ENCODE measurements around the gene OVOL1. TPM values are rescaled to one million over a fixed set of nuclear protein-coding genes. Genes with fewer than 3 reads are reported as not detected.

The OVOL1 gene
- total RNA-seq, 4 donors from 2014 or later: 1.0 TPM; not detected in 3

- Histone ChIP-seq H3K27me3 (no peaks in the 10 kb centered on the region), H3K27ac (no peak overlapping the region), H3K36me3 (no peaks in the 10 kb centered on the region), H3K4me1 (no peaks in the 10 kb centered on the region), H3K4me3 (no peak overlapping the region), H3K9me3 (no peaks in the 10 kb centered on the region)
- intact Hi-C loops (cut with DNase I; ENCODE audit: low total_unique reads): no loop called here
- no peak for TF ChIP-seq POLR2A (IDR thresholded peaks at IDR 0.05)
- TF ChIP-seq, protein P1, sequence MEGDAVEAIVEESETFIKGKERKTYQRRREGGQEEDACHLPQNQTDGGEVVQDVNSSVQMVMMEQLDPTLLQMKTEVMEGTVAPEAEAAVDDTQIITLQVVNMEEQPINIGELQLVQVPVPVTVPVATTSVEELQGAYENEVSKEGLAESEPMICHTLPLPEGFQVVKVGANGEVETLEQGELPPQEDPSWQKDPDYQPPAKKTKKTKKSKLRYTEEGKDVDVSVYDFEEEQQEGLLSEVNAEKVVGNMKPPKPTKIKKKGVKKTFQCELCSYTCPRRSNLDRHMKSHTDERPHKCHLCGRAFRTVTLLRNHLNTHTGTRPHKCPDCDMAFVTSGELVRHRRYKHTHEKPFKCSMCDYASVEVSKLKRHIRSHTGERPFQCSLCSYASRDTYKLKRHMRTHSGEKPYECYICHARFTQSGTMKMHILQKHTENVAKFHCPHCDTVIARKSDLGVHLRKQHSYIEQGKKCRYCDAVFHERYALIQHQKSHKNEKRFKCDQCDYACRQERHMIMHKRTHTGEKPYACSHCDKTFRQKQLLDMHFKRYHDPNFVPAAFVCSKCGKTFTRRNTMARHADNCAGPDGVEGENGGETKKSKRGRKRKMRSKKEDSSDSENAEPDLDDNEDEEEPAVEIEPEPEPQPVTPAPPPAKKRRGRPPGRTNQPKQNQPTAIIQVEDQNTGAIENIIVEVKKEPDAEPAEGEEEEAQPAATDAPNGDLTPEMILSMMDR (IDR thresholded peaks at IDR 0.05): no peak
- no peak for DNase-seq
Observed at GRCh38 chr11:65774525-65775306, 12.1 kb upstream of the OVOL1 start.

GRCh38 chr11:65776196-65776595, 10.7 kb upstream of the OVOL1 start:
- intact Hi-C loops (cut with DNase I; ENCODE audit: low total_unique reads): no loop called here
- H3K27ac ChIP-seq: no peak overlapping the region

DNA sequence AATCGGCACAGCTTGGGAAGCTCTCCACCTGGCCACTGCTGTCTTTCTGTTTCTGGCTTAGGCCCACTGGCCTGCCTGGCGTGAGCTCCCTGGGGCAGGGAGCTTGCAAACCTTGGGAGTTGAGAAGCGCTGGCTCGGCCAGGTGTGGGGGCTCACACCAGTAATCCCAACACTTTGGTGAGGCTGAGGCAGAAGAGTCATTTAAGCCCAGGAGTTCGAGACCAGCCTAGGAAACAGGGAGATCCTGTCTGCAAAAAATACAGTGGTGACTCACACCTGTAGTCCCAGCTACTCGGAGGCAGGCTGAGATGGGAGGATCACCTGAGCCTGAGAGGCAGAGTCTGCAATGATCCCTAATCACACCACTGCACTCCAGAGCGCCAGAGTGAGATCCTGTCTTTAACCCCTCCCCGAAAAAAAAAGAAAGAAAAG, 10.1 kb upstream of the OVOL1 start:
- intact Hi-C loops (cut with DNase I; ENCODE audit: low total_unique reads): no loop called here
- H3K9me3 ChIP-seq: no peaks in the 10 kb centered on the region
- no peak for DNase-seq
- no peaks in the 10 kb centered on the region for H3K4me1 ChIP-seq
- no peak overlapping the region for H3K27ac ChIP-seq
- no peaks in the 10 kb centered on the region for H3K36me3 ChIP-seq
- no peaks in the 10 kb centered on the region for H3K27me3 ChIP-seq
- no peak overlapping the region for H3K4me3 ChIP-seq
- TF ChIP-seq, protein P1 (IDR thresholded peaks at IDR 0.05): no peak
- no peak for TF ChIP-seq POLR2A (IDR thresholded peaks at IDR 0.05)

More at GRCh38 chr11:65776196-65776595, 10.7 kb upstream of the OVOL1 start:
- Histone ChIP-seq H3K4me1 (no peaks in the 10 kb centered on the region), H3K27me3 (no peaks in the 10 kb centered on the region), H3K36me3 (no peaks in the 10 kb centered on the region), H3K4me3 (no peak overlapping the region), H3K9me3 (no peaks in the 10 kb centered on the region)
- no peak for TF ChIP-seq POLR2A (IDR thresholded peaks at IDR 0.05)
- TF ChIP-seq, protein P1 (IDR thresholded peaks at IDR 0.05): no peak
- DNase-seq: no peak

DNA sequence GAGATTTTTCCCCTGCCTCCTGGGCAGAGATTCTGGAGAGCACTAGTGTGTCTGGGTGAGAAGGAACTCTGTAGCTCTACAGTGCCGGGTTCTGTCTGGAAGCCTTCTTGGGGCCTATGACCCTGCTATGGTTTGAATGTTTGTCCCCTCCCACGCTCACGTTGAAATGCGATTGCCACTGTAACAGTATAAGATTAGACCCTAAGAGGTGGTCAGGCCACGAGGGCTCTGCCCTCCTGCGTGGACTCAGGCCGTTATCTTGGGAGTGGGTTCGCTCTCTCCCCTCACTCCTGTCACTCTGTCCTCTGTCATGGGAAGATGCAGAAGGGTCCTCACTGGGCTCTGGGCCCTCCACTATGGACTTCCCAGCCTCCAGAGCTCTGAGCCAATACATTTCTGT, 9.6 kb upstream of the OVOL1 start:
- Histone ChIP-seq H3K9me3 (no peaks in the 10 kb centered on the region), H3K4me1 (no peaks in the 10 kb centered on the region), H3K27me3 (no peaks in the 10 kb centered on the region), H3K36me3 (no peaks in the 10 kb centered on the region), H3K27ac (no peak overlapping the region), H3K4me3 (no peak overlapping the region)
- intact Hi-C loops (cut with DNase I; ENCODE audit: low total_unique reads): no loop called here
- DNase-seq: no peak
- TF ChIP-seq, protein P1 (IDR thresholded peaks at IDR 0.05): no peak
- TF ChIP-seq POLR2A (IDR thresholded peaks at IDR 0.05): no peak

- intact Hi-C loops (cut with DNase I; ENCODE audit: low total_unique reads): no loop called here
- Histone ChIP-seq H3K36me3 (no peaks in the 10 kb centered on the region), H3K4me3 (no peak overlapping the region), H3K27me3 (no peaks in the 10 kb centered on the region), H3K4me1 (no peaks in the 10 kb centered on the region), H3K27ac (no peak overlapping the region), H3K9me3 (no peaks in the 10 kb centered on the region)
- DNase-seq: peak in 1 of 2 donors; percentile 10
- TF ChIP-seq, protein P1 (IDR thresholded peaks at IDR 0.05): no peak
- TF ChIP-seq POLR2A (IDR thresholded peaks at IDR 0.05): no peak
Observed at GRCh38 chr11:65777821-65778361, 9.0 kb upstream of the OVOL1 start.

Data from uterus (tissue), 4 donors.